T-helper 22 cell (primary cell): Measurements from ENCODE around the gene DEPDC4.
"Not testable (repeated sequence)": the region's sequence is repeated elsewhere in the genome, so short reads cannot be mapped to it uniquely, and the experiment has no call there.

Source experiments
- DNase-seq: peaks from one replicate; pipeline ENCODE4 v3.0.0-alpha.2; 2020; ENCODE audit warnings: low read depth

DEPDC4 gene

DNA sequence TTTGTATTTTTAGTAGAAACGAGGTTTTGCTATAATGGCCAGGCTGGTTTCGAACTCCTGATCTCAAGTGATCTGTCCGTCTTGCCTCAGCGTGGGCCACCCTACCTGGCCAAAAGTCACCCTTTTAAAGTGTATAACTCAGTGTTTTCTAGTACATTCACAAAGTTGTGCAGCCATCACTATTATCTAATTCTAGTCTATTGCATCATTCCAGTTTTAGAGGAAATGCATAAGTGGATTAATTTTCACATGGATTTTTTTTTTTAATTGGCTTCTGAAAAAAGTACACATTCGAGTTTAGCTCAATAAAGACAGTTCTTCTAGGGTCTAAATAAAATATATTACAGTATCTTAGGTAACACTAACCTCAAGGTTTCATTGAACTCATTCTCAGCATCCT is 3.7 kb downstream of the DEPDC4 start:
- DNase-seq: no peak

DNA sequence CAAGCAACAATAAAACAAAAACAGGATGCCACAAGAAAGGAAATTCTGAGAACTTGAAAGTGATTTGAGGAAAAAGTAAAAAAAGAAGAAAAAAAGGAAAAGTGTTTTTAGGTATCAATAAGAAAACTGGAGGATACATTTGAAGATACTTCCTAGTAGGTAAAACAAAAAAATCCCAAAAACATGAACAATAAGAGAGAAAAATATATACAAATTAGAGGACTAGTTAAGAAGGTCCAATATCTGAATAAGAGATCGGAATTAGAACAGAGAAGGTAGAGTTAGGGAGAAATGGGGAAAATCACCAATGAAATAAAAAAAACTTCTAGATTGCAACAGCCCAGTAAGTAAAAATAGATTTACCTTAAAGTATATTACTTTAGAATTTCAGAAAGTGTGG is 8.8 kb downstream of the DEPDC4 start:
- DNase-seq: no peak

DNA sequence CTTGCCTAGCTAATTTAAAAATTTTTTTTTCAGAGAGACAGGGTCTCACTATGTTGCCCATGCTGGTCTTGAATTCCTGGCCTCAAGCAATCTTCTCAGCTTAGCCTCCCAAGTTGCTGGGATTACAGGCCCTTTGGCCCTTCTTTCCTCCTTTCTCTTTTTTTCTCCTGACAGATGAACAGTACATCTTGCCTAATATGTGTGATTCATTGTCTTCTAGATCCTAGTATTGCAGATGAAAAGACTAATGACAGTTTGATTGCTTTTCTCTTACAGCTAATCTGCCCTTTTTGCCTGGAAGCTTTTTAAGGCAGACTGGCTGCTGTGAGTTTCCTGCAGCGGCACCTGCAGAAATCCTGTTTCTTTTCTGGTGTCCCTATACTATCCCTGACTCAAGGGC is 12.0 kb downstream of the DEPDC4 start:
- no peak for DNase-seq

- DNase-seq: no peak
These were observed 13.4 kb downstream of the DEPDC4 start for GRCh38 chr12:100253437-100253836.

GRCh38 chr12:100251917-100252316 is 15.0 kb downstream of the DEPDC4 start:
- DNase-seq: no peak

- DNase-seq: no peak
These were observed 16.9 kb downstream of the DEPDC4 start for GRCh38 chr12:100249941-100250340.

DNA sequence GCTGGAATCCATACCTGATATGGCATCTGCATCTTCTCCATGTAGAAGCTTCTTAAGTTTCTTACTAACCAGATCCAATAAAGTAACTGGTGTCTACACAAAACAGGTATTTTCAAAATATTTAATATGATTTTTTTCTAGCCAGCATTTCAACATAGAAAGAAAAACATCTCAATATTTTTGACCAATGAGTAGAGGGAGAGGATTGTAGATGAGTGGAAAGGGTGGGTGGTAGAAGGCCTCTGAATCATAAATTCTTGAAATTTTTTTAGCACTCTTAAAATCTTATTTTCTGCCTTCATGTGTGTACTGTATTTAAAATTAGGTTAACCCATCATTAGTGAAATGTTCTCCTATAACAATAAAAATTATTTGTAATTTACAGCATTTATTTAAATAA is 18.0 kb downstream of the DEPDC4 start:
- no peak for DNase-seq

DNA sequence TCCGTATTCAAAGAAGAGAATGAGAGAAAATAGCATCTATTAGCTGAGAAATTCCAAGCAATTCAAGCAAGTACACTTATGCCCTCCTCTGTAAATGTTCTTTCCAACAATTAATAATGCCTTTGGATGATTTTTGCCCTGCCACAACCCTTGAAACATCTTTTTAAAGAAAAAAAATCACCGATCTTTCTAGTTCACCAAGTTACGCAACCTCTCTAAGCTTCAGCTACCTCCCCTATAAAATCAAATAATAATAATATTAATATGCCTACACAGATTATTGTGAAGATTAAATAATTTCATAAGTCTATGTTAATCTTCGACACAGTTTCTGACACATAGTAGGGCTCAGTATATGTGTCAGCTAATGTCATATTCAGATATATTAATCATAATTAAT is 19.1 kb downstream of the DEPDC4 start:
- DNase-seq: no peak

- DNase-seq: no peak
These were observed 23.7 kb downstream of the DEPDC4 start for GRCh38 chr12:100243137-100243536.

GRCh38 chr12:100239589-100239988 is 27.3 kb downstream of the DEPDC4 start:
- DNase-seq: no peak

GRCh38 chr12:100238801-100239200 is 28.1 kb downstream of the DEPDC4 start:
- no peak for DNase-seq

DNA sequence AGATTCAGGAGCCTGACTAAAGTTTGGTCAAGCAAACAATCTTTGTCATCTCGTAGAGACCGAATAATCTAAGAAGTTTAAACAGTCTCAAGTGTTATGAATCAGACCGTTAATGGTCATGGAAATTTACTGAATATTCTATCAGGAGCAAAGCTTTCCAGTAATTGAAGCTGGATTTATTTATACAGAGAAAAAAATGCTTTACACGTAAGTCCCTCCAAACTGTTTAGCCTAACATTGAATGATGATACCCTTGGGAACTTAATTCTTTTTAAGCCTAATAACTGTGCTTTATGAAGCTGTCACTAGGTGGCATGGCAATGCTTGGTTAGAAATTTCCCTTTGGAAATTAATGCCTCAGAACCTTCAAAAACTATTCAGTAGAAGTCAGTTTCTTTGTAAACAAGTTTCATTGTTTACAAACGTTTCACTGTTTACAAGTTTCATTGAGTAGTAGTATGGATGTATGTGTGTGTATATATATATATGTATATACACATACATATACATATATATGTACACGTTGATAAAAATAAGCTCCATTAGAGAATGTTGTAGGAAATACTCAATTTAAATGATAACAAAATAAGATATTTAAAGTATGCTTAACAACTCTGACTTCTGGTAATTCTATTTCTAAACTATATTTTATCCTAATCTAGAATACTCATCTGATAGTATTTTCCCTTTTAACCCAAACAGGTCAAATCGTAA is 32.1 kb downstream of the DEPDC4 start:
- no peak for DNase-seq

DNA sequence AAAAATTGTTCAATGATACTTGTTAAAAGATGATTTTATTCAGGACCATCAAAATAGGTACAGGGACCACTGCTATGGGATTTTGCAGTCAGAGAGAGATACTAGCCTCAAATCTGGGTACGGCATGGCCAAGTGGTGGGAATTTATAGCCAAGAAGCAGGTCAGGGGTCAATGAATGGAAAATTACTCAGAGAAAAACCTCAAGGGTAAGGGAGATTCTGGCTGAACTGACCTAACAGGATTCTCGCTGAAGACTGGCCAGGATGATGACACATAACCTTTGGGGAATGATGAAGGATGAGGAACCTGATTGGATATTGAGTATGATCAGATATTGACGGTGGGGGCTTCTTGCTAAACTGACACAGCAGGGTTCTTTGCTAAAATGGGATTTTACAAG is 32.7 kb downstream of the DEPDC4 start:
- no peak for DNase-seq

DNA sequence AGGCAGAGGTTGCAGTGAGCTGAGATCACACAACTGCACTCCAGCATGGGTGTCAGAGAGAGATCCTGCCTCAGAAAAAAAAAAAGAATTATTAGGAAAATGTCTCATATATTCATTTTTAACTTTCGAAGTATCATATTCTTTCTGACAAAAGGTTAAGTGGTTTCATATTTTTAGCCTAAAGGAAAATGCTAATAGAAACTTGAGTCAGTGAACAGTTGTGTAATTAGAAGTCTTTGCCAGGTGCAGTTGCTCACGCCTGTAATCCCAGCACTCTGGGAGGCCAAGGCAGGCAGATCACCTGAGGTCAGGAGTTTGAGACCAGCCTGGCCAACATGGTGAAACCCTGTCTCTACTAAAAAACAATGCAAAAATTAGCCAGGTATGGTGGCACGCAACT is 35.0 kb downstream of the DEPDC4 start:
- DNase-seq: not testable (repeated sequence)

DNA sequence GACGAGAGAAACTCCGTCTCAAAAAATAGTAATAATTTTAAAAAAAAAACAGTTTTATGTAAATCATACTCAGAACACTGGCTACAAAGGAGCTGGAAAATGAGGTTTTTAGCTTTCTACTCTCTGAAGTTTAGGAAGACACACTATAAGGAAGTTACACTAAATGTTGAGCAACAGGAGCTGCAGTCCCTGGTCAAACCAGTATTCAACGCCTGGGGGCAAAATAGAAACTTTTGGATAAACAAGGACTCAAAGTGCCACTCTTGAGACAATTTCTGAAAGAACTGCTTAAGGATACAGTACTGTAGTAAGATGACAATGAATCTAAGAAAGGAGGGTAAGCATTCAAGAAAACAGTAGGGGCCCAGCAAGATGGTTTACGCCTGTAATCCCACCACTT is 37.0 kb downstream of the DEPDC4 start:
- DNase-seq: no peak

- DNase-seq: no peak
These were observed 37.7 kb downstream of the DEPDC4 start for GRCh38 chr12:100229036-100229635.

- DNase-seq: no peak
These were observed 41.4 kb downstream of the DEPDC4 start for GRCh38 chr12:100225491-100225890.

GRCh38 chr12:100222173-100222572 is 44.7 kb downstream of the DEPDC4 start:
- DNase-seq: not testable (repeated sequence)

- no peak for DNase-seq
These were observed 45.4 kb downstream of the DEPDC4 start for GRCh38 chr12:100221523-100221922.

- no peak for DNase-seq
These were observed 47.4 kb downstream of the DEPDC4 start for GRCh38 chr12:100219328-100220109.

DNA sequence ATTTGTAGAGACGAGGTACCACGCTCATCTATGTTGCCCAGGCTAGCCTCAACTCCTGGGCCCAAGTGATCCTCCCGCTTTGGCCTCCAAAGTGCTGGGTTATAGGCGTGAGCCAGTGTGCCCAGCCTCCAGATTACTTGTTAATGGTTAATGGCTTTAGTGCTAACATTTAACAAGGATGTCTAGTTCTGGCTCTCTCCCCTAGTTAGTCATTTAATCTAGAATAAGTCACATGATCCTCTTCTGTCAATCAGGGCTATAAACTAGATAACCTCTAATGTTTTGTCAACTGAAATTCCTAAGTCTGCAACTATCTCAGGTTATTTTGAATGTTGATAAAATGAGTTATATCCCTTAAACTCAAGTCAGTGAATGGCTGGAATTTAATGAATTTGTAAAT is 50.5 kb downstream of the DEPDC4 start:
- DNase-seq: no peak

- no peak for DNase-seq
These were observed 51.7 kb downstream of the DEPDC4 start for GRCh38 chr12:100215209-100215608.

- DNase-seq: no peak
These were observed 52.4 kb downstream of the DEPDC4 start for GRCh38 chr12:100214518-100214917.
